K562 (cell line): ENCODE results near the gene PPP4R3C. TPM values are rescaled to one million over a fixed set of nuclear protein-coding genes. Genes with fewer than 3 reads are reported as not detected.
"Not testable (repeated sequence)": the region's sequence is repeated elsewhere in the genome, so short reads cannot be mapped to it uniquely, and the experiment has no call there.

ENCODE experiments used
- ATAC-seq: fragments of 200-7000 bp; cut with Tn5 transposase; 3 replicates; pipeline ENCODE4 v1.9.1; 2020; ENCODE audit warnings: moderate library complexity
- BruUV-seq: library from RNA; stranded (reverse); fragments of 400-500 nt; replicated peaks from 2 replicates; lab custom pipeline; 2021; lab: Mats Ljungman, UMichigan
- CTCF ChIA-PET: fragments of 300-600 bp; formaldehyde crosslinking; extraction: SDS; loops from one replicate; lab custom pipeline; 2021; ENCODE audit warnings: low intra/inter-chr PET ratio; lab: Yijun Ruan, JAX
- POLR2A ChIA-PET: fragments of 300-600, 350-650 bp; sonication (Branson Sonifier 250); formaldehyde crosslinking; extraction: SDS; loops from one replicate; lab custom pipeline; 2021; ENCODE audit warnings: antibody characterized with exemption, inconsistent platforms; lab: Yijun Ruan, JAX
- DNase-seq, 4 experiments: peaks; one replicate each; pipeline versions ENCODE4 v3.0.0 to v3.0.0-alpha.2; 2011 to 2018; ENCODE audit warnings: low spot score in 3 of 4, mixed read lengths in 3 of 4; ENCODE audit errors: extremely low read depth in 1 of 4
- FAIRE-seq: peaks from 2 replicates; lab custom pipeline; 2011; peaks lifted over from hg19 to GRCh38; lab: Jason Lieb, UNC
- H2AFZ ChIP-seq: 2 replicates; pipeline ENCODE4 v1.6.0; 2011; ENCODE audit warnings: low read depth, low read length, control low read depth, inconsistent platforms
- H3K27ac ChIP-seq: fragments of 200-600 bp; 3 replicates; pipeline ENCODE4 v1.8.0; 2011; ENCODE audit warnings: low read depth, mild to moderate bottlenecking, control low read depth, inconsistent platforms, low read length, moderate library complexity, mixed read lengths; ENCODE audit errors: extremely low read depth
- H3K27me3 ChIP-seq, 2 experiments: fragments of 300-600 bp in 1 of 2; 2 replicates in 1 of 2; 3 replicates in 1 of 2; pipeline versions ENCODE4 v1.6.0 to v1.8.0; 2011; ENCODE audit warnings: inconsistent platforms in 2 of 2, low read length in 2 of 2, mild to moderate bottlenecking in 1 of 2, mixed read lengths in 1 of 2, moderate library complexity in 1 of 2; ENCODE audit not compliant: control insufficient read depth in 2 of 2, insufficient read depth in 2 of 2
- H3K36me3 ChIP-seq: fragments of 300-600 bp; 3 replicates; pipeline ENCODE4 v1.8.0; 2011; ENCODE audit warnings: mild to moderate bottlenecking, low read length, inconsistent platforms; ENCODE audit not compliant: control insufficient read depth, insufficient read depth
- H3K4me1 ChIP-seq, 2 experiments: fragments of 200-600 bp in 1 of 2; replicated peaks in 1 of 2; 2 replicates in 1 of 2; 3 replicates in 1 of 2; pipeline versions ENCODE4 v1.5.1 to v1.8.0; 2011; ENCODE audit warnings: inconsistent platforms in 2 of 2, low read length in 2 of 2, mild to moderate bottlenecking in 1 of 2, mixed read lengths in 1 of 2, moderate library complexity in 1 of 2; ENCODE audit not compliant: control insufficient read depth in 2 of 2, insufficient read depth in 2 of 2
- H3K4me2 ChIP-seq: 2 replicates; pipeline ENCODE4 v1.6.1; 2011; ENCODE audit warnings: low read length, control low read depth, inconsistent platforms, mixed read lengths; ENCODE audit not compliant: insufficient read depth
- H3K4me3 ChIP-seq: fragments of 200-600 bp; sonication (generic), shearing (Covaris generic); 2 replicates; pipeline ENCODE4 v1.5.1; 2016; ENCODE audit warnings: control low read depth, inconsistent platforms
- H3K79me2 ChIP-seq: fragments of 200-600 bp; 3 replicates; pipeline ENCODE4 v1.8.0; 2011; ENCODE audit warnings: low read length, inconsistent platforms; ENCODE audit not compliant: control insufficient read depth, insufficient read depth
- H3K9ac ChIP-seq, 2 experiments: 2 replicates each; pipeline versions ENCODE4 v1.6.0 to v1.6.1; 2011; ENCODE audit warnings: low read depth in 2 of 2, low read length in 2 of 2, control low read depth in 1 of 2, inconsistent platforms in 1 of 2, mild to moderate bottlenecking in 1 of 2, mixed read lengths in 1 of 2; ENCODE audit not compliant: insufficient read depth in 1 of 2
- H3K9me1 ChIP-seq: one replicate; pipeline ENCODE4 v1.6.0; 2011; ENCODE audit warnings: inconsistent platforms, mild to moderate bottlenecking, low read length, moderate library complexity; ENCODE audit not compliant: control insufficient read depth, insufficient read depth
- H3K9me3 ChIP-seq: replicated peaks from 2 replicates; pipeline ENCODE4 v1.5.1; 2011; ENCODE audit warnings: low read depth, low read length, inconsistent platforms; ENCODE audit not compliant: control insufficient read depth, insufficient read depth
- H4K20me1 ChIP-seq: replicated peaks from 2 replicates; pipeline ENCODE4 v1.6.1; 2011; ENCODE audit warnings: low read length, inconsistent platforms, mixed read lengths; ENCODE audit not compliant: control insufficient read depth, insufficient read depth
- ADNP ChIP-seq: fragments of 200-800 bp; sonication (Bioruptor generic); IDR thresholded peaks from 2 replicates; pipeline ENCODE4 v1.6.1; 2016; ENCODE audit warnings: missing genetic modification characterization, missing compliant biosample characterization
- ELF1 ChIP-seq: fragments of 200-800 bp; sonication (Bioruptor generic); IDR thresholded peaks from 2 replicates; pipeline ENCODE4 v1.6.1; 2016; ENCODE audit warnings: missing genetic modification characterization, missing compliant biosample characterization
- MEF2D ChIP-seq: conservative IDR thresholded peaks from 2 replicates; pipeline ENCODE4 v1.6.1; 2016; ENCODE audit warnings: low read depth, missing genetic modification characterization, missing compliant biosample characterization
- RBM34 ChIP-seq: fragments of 200-400 bp; formaldehyde crosslinking; IDR thresholded peaks from 2 replicates; pipeline ENCODE4 v1.6.1; 2018; ENCODE audit warnings: low read length, borderline replicate concordance; ENCODE audit not compliant: insufficient read depth
- ZKSCAN1 ChIP-seq: fragments of 150-350 bp; IDR thresholded peaks from 2 replicates; pipeline ENCODE4 v1.6.1; 2016; ENCODE audit warnings: low read depth, low read length
- ZNF12 ChIP-seq: sonication (generic); formaldehyde crosslinking; IDR thresholded peaks from 2 replicates; pipeline ENCODE4 v1.4.0; 2020; ENCODE audit warnings: mild to moderate bottlenecking, missing genetic modification reagents
- WGBS: fragments of 100-300 bp; shearing (Covaris generic); methylation state at CpG from one replicate; pipeline ENCODE4 v1.1.6; 2016; ENCODE audit warnings: low coverage, mixed read lengths; ENCODE audit not compliant: insufficient coverage; ENCODE audit errors: missing lambda C conversion rate; 5-methylcytosine and 5-hydroxymethylcytosine counted together
- in situ Hi-C: fragments of 300-500 bp; cut with MboI; formaldehyde crosslinking; loops from 4 replicates; pipeline ENCODE4 v1.15.0; 2018; ENCODE audit warnings: inconsistent platforms, mixed read lengths
- intact Hi-C: fragments of 100-400 bp; cut with micrococcal nuclease; formaldehyde crosslinking; loops from 2 replicates; pipeline ENCODE4 v1.14.2; 2022
- polyA plus RNA-seq, 8 experiments: library from polyadenylated mRNA; depleted of rRNA in 4 of 8; stranded (reverse) in 5 of 8; unstranded in 3 of 8; fragments of >200 nt; fragmentation: Nextera tagmentation in 2 of 8; fragmentation: Illumina TruSeq in 1 of 8; extraction: Ambion mirVana in 2 of 8; extraction: Trizol in 1 of 8; gene quantifications; 2 replicates each; pipeline versions ENCODE4 v1.2.1 to v1.2.3, GENCODE V29; 2011 to 2014; ENCODE audit warnings: inconsistent platforms in 1 of 8, missing spikeins in 1 of 8
- total RNA-seq, 7 experiments: library from RNA; depleted of rRNA in 6 of 7; stranded (reverse); fragments of >200 nt in 6 of 7; fragmentation: Illumina TruSeq in 2 of 7; extraction: Trizol in 2 of 7; gene quantifications; 2 replicates each; pipeline versions ENCODE4 v1.2.1 to v1.2.3, GENCODE V29; 2011 to 2021; ENCODE audit warnings: low replicate concordance in 1 of 7
- TF ChIP-seq, protein P1 (sequence below): sonication (generic); formaldehyde crosslinking; IDR thresholded peaks from 2 replicates; pipeline ENCODE4 v1.8.0; 2022; ENCODE audit warnings: mild to moderate bottlenecking, missing genetic modification reagents
- TF ChIP-seq, protein P2 (sequence below): sonication (generic); IDR thresholded peaks from 2 replicates; pipeline ENCODE4 v1.6.1; 2016
- TF ChIP-seq, protein P3 (sequence below): fragments of 450-650 bp; IDR thresholded peaks from 2 replicates; pipeline ENCODE4 v1.6.1; 2018; ENCODE audit warnings: mild to moderate bottlenecking, low read depth; ENCODE audit not compliant: partially characterized antibody
- TF ChIP-seq, protein P4 (sequence below), 2 experiments: fragments of 250-450 bp in 1 of 2; fragments of 450-650 bp in 1 of 2; sonication (Bioruptor Pico) in 1 of 2; IDR thresholded peaks; 2 replicates each; pipeline versions ENCODE4 v1.6.1 to v1.8.0; 2016 to 2021; ENCODE audit warnings: mild to moderate bottlenecking in 2 of 2, moderate library complexity in 2 of 2, missing compliant biosample characterization in 1 of 2, missing genetic modification characterization in 1 of 2

Gene PPP4R3C
- total and polyA plus RNA-seq, 9 of the 15 experiments (the other 6 are each of a cell fraction or from before 2014, with no cell fraction given) = 0.03 to 0.16 (median 0.03) TPM; not detected in 5

DNA sequence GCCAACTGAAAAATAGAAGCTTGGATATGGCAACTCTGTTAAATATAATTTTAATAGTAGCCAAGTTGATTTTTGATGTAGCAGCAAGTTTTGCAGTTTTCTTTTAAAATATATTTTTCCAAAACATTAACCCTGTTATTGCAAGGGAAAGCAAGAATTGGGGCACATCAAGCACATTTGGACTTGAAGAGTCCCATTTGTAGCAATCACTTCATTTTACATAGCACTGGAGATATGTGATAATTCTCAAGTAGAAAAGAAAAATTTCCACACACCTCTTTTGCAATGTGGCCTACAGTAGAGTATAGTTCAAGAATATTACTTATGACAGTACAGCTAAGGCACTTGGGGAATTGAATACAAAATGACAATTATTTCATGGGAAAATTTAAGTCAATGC, 1.9 kb upstream of the PPP4R3C start:
- no peaks in the 10 kb centered on the region for H3K4me1 ChIP-seq
- no peaks in the 10 kb centered on the region for H4K20me1 ChIP-seq
- H3K27ac ChIP-seq = no peak overlapping the region
- intact Hi-C loops = no loop called here
- no peaks in the 10 kb centered on the region for H3K27me3 ChIP-seq
- TF ChIP-seq, protein P1, sequence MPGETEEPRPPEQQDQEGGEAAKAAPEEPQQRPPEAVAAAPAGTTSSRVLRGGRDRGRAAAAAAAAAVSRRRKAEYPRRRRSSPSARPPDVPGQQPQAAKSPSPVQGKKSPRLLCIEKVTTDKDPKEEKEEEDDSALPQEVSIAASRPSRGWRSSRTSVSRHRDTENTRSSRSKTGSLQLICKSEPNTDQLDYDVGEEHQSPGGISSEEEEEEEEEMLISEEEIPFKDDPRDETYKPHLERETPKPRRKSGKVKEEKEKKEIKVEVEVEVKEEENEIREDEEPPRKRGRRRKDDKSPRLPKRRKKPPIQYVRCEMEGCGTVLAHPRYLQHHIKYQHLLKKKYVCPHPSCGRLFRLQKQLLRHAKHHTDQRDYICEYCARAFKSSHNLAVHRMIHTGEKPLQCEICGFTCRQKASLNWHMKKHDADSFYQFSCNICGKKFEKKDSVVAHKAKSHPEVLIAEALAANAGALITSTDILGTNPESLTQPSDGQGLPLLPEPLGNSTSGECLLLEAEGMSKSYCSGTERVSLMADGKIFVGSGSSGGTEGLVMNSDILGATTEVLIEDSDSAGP (CRISPR knock-in tag) = no peak
- TF ChIP-seq ZNF12 (CRISPR knock-in tag) (no peak), RBM34 (no peak), MEF2D (no peak), ZKSCAN1 (no peak), ELF1 (tag) (no peak), ADNP (no peak)
- TF ChIP-seq, protein P2, sequence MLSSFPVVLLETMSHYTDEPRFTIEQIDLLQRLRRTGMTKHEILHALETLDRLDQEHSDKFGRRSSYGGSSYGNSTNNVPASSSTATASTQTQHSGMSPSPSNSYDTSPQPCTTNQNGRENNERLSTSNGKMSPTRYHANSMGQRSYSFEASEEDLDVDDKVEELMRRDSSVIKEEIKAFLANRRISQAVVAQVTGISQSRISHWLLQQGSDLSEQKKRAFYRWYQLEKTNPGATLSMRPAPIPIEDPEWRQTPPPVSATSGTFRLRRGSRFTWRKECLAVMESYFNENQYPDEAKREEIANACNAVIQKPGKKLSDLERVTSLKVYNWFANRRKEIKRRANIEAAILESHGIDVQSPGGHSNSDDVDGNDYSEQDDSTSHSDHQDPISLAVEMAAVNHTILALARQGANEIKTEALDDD = no peak
- TF ChIP-seq, protein P3, sequence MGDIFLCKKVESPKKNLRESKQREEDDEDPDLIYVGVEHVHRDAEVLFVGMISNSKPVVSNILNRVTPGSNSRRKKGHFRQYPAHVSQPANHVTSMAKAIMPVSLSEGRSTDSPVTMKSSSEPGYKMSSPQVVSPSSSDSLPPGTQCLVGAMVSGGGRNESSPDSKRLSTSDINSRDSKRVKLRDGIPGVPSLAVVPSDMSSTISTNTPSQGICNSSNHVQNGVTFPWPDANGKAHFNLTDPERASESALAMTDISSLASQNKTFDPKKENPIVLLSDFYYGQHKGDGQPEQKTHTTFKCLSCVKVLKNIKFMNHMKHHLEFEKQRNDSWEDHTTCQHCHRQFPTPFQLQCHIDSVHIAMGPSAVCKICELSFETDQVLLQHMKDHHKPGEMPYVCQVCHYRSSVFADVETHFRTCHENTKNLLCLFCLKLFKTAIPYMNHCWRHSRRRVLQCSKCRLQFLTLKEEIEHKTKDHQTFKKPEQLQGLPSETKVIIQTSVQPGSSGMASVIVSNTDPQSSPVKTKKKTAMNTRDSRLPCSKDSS = no peak
- TF ChIP-seq, protein P4, sequence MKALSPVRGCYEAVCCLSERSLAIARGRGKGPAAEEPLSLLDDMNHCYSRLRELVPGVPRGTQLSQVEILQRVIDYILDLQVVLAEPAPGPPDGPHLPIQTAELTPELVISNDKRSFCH (CRISPR knock-in tag; IDR thresholded peaks at IDR 0.05) = no peak
- TF ChIP-seq, protein P4 (tag; IDR thresholded peaks at IDR 0.05) = no peak
- TF ChIP-seq, all 486 proteins: peak for 0
- no peaks in the 10 kb centered on the region for H3K9me1 ChIP-seq
- CTCF ChIA-PET = no interaction called here
- no peak overlapping the region for H3K4me3 ChIP-seq
- H3K4me2 ChIP-seq = no peak overlapping the region
- POLR2A ChIA-PET = no interaction called here
- no peak overlapping the region for H3K9ac ChIP-seq
- FAIRE-seq (no peak), DNase-seq (no peak), ATAC-seq (no peak)
- H3K36me3 ChIP-seq = no peaks in the 10 kb centered on the region
- H2AFZ ChIP-seq = no peak overlapping the region
- H3K9me3 ChIP-seq = no peaks in the 10 kb centered on the region
- no TSS peak for BruUV-seq
- in situ Hi-C loops = no loop called here
- no peaks in the 10 kb centered on the region for H3K79me2 ChIP-seq

DNA sequence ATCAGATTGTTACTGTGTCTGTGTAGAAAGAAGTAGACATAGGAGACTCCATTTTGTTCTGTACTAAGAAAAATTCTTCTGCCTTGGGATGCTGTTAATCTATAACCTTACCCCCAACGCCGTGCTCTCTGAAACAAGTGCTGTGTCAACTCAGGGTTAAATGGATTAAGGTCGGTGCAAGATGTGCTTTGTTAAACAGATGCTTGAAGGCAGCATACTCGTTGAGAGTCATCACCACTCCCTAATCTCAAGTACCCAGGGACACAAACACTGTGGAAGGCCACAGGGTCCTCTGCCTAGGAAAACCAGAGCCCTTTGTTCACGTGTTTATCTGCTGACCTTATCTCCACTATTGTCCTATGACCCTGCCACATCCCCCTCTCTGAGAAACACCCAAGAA, 4.0 kb downstream of the PPP4R3C start:
- FAIRE-seq, intact Hi-C loops, H3K27me3 ChIP-seq, H3K4me1 ChIP-seq, H3K9me3 ChIP-seq, H3K79me2 ChIP-seq, H3K9ac ChIP-seq, H4K20me1 ChIP-seq, in situ Hi-C loops, H3K36me3 ChIP-seq, H3K9me1 ChIP-seq, CTCF ChIA-PET, ATAC-seq, H3K4me3 ChIP-seq, H2AFZ ChIP-seq, BruUV-seq, H3K4me2 ChIP-seq, H3K27ac ChIP-seq, POLR2A ChIA-PET, DNase-seq: not testable (repeated sequence)
- 20% methylated on average over 1 of the region's 5 CpGs for WGBS
